Endodermal cell (in vitro differentiated cells): ENCODE results near the gene KCNJ9. TPM values are rescaled to one million over a fixed set of nuclear protein-coding genes. Genes with fewer than 3 reads are reported as not detected.
A peak's percentile ranks its signal among the peaks of the same experiment; 100 is the strongest.

Experiments used
- DNase-seq: peaks from one replicate; pipeline ENCODE4 v3.0.0-alpha.2; 2017
- H3K27ac ChIP-seq: 2 replicates; pipeline ENCODE4 v1.5.1; 2013; ENCODE audit warnings: mild to moderate bottlenecking, low read depth, low read length, moderate library complexity
- H3K27me3 ChIP-seq: 2 replicates; pipeline ENCODE4 v1.6.1; 2013; ENCODE audit warnings: mild to moderate bottlenecking, low read length, moderate library complexity; ENCODE audit not compliant: insufficient read depth, control insufficient read depth, poor library complexity, severe bottlenecking
- H3K36me3 ChIP-seq: 2 replicates; pipeline ENCODE4 v1.7.0; 2013; ENCODE audit warnings: mild to moderate bottlenecking, low read length, moderate library complexity; ENCODE audit not compliant: control insufficient read depth, insufficient read depth
- H3K4me1 ChIP-seq: one replicate; pipeline ENCODE4 v1.7.0; 2013; ENCODE audit warnings: low read length; ENCODE audit not compliant: control insufficient read depth, insufficient read depth
- H3K4me3 ChIP-seq: 2 replicates; pipeline ENCODE4 v1.5.1; 2013; ENCODE audit warnings: mild to moderate bottlenecking, low read length, moderate library complexity
- H3K9ac ChIP-seq: 2 replicates; pipeline ENCODE4 v1.6.1; 2013; ENCODE audit warnings: mild to moderate bottlenecking, low read length, moderate library complexity; ENCODE audit not compliant: poor library complexity, severe bottlenecking; ENCODE audit errors: extremely low read depth
- H3K9me3 ChIP-seq: 2 replicates; pipeline ENCODE4 v1.6.1; 2013; ENCODE audit warnings: mild to moderate bottlenecking, low read length, moderate library complexity; ENCODE audit not compliant: control insufficient read depth
- H3K27ac Mint-ChIP-seq: 2 replicates; pipeline ENCODE4 v1.8.0; 2020; ENCODE audit warnings: mixed read lengths
- H3K27me3 Mint-ChIP-seq: 2 replicates; pipeline ENCODE4 v1.8.0; 2021; ENCODE audit warnings: mild to moderate bottlenecking, mixed read lengths; ENCODE audit not compliant: insufficient read depth
- H3K36me3 Mint-ChIP-seq: 2 replicates; pipeline ENCODE4 v1.8.0; 2020; ENCODE audit warnings: low read depth, mixed read lengths
- H3K4me1 Mint-ChIP-seq: 2 replicates; pipeline ENCODE4 v1.8.0; 2020; ENCODE audit warnings: mixed read lengths
- H3K4me3 Mint-ChIP-seq: 2 replicates; pipeline ENCODE4 v1.8.0; 2020; ENCODE audit warnings: mild to moderate bottlenecking, moderate library complexity, mixed read lengths
- H3K9me3 Mint-ChIP-seq: 2 replicates; pipeline ENCODE4 v1.8.0; 2020; ENCODE audit warnings: mild to moderate bottlenecking, mixed read lengths
- CTCF ChIP-seq: fragments of 200-600 bp; sonication (generic); conservative IDR thresholded peaks from 2 replicates; pipeline ENCODE4 v1.5.0; 2021; ENCODE audit warnings: antibody characterized with exemption, mild to moderate bottlenecking
- WGBS, 2 experiments: methylation state at CpG; one replicate each; pipeline versions ENCODE4 v1.1.5 to v1.1.7; 2013; ENCODE audit warnings: missing lambda C conversion rate in 2 of 2, mixed read lengths in 1 of 2; ENCODE audit not compliant: insufficient coverage in 1 of 2, insufficient read length in 1 of 2; 5-methylcytosine and 5-hydroxymethylcytosine counted together
- total RNA-seq, 2 donors: library from RNA; stranded (reverse); fragmentation: NEBNext Ultra II Directional in 1 of 2; extraction: Animal tissue kit (Norgen Biotek cat#: 25700) in 1 of 2; gene quantifications; 2 replicates in 1 of 2; 3 replicates in 1 of 2; pipeline ENCODE4 v1.2.1, GENCODE V29; 2021

KCNJ9 gene
- total RNA-seq, 2 donors from 2014 or later: not detected

- no peaks in the 10 kb centered on the region for H3K9me3 ChIP-seq
- Mint-ChIP-seq H3K9me3 (no peaks in the 10 kb centered on the region), H3K27ac (no peak overlapping the region), H3K36me3 (no peaks in the 10 kb centered on the region), H3K4me1 (peaks cover 5% of the 10 kb centered on the region), H3K4me3 (no peak overlapping the region), H3K27me3 (peaks cover 30% of the 10 kb centered on the region)
- TF ChIP-seq CTCF: no peak
- no peak overlapping the region for H3K4me3 ChIP-seq
- H3K4me1 ChIP-seq: peaks cover 2% of the 10 kb centered on the region
- no peak for DNase-seq
- 88% methylated on average over 6 of the region's 6 CpGs; no CpG with 5 or more reads in 1 of the 2 experiments for whole genome bisulfite sequencing, 2 experiments
- H3K36me3 ChIP-seq: no peaks in the 10 kb centered on the region
- H3K27ac ChIP-seq: peak overlapping the region; percentile 68
- no peaks in the 10 kb centered on the region for H3K27me3 ChIP-seq
- no peak overlapping the region for H3K9ac ChIP-seq
Measured at GRCh38 chr1:160062230-160062532, 19.2 kb upstream of the KCNJ9 start.

- H3K27me3 ChIP-seq: peaks cover 2% of the 10 kb centered on the region
- no peak overlapping the region for H3K4me3 ChIP-seq
- Mint-ChIP-seq H3K27me3 (peaks cover 31% of the 10 kb centered on the region), H3K9me3 (no peaks in the 10 kb centered on the region), H3K27ac (no peak overlapping the region), H3K36me3 (no peaks in the 10 kb centered on the region), H3K4me1 (peaks cover 13% of the 10 kb centered on the region), H3K4me3 (no peak overlapping the region)
- no peaks in the 10 kb centered on the region for H3K9me3 ChIP-seq
- DNase-seq: peak; percentile 30
- no peak overlapping the region for H3K27ac ChIP-seq
- TF ChIP-seq CTCF: no peak
- no peaks in the 10 kb centered on the region for H3K36me3 ChIP-seq
- no peak overlapping the region for H3K9ac ChIP-seq
- H3K4me1 ChIP-seq: peaks cover 2% of the 10 kb centered on the region
- WGBS, 2 experiments: 91 to 100% methylated on average over 4 to 5 of the region's 5 CpGs
Measured at GRCh38 chr1:160063176-160063575, 18.2 kb upstream of the KCNJ9 start.

- Mint-ChIP-seq H3K27me3 (peaks cover 36% of the 10 kb centered on the region), H3K4me1 (peaks cover 13% of the 10 kb centered on the region), H3K27ac (no peak overlapping the region), H3K4me3 (no peak overlapping the region), H3K9me3 (no peaks in the 10 kb centered on the region), H3K36me3 (no peaks in the 10 kb centered on the region)
- H3K4me3 ChIP-seq: no peak overlapping the region
- peaks cover 2% of the 10 kb centered on the region for H3K4me1 ChIP-seq
- no peak overlapping the region for H3K27ac ChIP-seq
- no peak for DNase-seq
- peaks cover 12% of the 10 kb centered on the region for H3K27me3 ChIP-seq
- H3K9ac ChIP-seq: no peak overlapping the region
- H3K9me3 ChIP-seq: no peaks in the 10 kb centered on the region
- 88% methylated on average over 3 of the region's 3 CpGs; no CpG with 5 or more reads in 1 of the 2 experiments for WGBS, 2 experiments
- no peaks in the 10 kb centered on the region for H3K36me3 ChIP-seq
- TF ChIP-seq CTCF: no peak
Measured at GRCh38 chr1:160064164-160064563, 17.2 kb upstream of the KCNJ9 start.
